ENCODE measurements around the gene MAF. TPM values are rescaled to one million over a fixed set of nuclear protein-coding genes. Genes with fewer than 3 reads are reported as not detected.

MAF gene
- total and polyA plus RNA-seq, 2 experiments from 2014 or later = 0.91 to 2.5 TPM

GRCh38 chr16:79648826-79649225 lies 48.3 kb upstream of the MAF start (continued):
- TF ChIP-seq, protein P1, sequence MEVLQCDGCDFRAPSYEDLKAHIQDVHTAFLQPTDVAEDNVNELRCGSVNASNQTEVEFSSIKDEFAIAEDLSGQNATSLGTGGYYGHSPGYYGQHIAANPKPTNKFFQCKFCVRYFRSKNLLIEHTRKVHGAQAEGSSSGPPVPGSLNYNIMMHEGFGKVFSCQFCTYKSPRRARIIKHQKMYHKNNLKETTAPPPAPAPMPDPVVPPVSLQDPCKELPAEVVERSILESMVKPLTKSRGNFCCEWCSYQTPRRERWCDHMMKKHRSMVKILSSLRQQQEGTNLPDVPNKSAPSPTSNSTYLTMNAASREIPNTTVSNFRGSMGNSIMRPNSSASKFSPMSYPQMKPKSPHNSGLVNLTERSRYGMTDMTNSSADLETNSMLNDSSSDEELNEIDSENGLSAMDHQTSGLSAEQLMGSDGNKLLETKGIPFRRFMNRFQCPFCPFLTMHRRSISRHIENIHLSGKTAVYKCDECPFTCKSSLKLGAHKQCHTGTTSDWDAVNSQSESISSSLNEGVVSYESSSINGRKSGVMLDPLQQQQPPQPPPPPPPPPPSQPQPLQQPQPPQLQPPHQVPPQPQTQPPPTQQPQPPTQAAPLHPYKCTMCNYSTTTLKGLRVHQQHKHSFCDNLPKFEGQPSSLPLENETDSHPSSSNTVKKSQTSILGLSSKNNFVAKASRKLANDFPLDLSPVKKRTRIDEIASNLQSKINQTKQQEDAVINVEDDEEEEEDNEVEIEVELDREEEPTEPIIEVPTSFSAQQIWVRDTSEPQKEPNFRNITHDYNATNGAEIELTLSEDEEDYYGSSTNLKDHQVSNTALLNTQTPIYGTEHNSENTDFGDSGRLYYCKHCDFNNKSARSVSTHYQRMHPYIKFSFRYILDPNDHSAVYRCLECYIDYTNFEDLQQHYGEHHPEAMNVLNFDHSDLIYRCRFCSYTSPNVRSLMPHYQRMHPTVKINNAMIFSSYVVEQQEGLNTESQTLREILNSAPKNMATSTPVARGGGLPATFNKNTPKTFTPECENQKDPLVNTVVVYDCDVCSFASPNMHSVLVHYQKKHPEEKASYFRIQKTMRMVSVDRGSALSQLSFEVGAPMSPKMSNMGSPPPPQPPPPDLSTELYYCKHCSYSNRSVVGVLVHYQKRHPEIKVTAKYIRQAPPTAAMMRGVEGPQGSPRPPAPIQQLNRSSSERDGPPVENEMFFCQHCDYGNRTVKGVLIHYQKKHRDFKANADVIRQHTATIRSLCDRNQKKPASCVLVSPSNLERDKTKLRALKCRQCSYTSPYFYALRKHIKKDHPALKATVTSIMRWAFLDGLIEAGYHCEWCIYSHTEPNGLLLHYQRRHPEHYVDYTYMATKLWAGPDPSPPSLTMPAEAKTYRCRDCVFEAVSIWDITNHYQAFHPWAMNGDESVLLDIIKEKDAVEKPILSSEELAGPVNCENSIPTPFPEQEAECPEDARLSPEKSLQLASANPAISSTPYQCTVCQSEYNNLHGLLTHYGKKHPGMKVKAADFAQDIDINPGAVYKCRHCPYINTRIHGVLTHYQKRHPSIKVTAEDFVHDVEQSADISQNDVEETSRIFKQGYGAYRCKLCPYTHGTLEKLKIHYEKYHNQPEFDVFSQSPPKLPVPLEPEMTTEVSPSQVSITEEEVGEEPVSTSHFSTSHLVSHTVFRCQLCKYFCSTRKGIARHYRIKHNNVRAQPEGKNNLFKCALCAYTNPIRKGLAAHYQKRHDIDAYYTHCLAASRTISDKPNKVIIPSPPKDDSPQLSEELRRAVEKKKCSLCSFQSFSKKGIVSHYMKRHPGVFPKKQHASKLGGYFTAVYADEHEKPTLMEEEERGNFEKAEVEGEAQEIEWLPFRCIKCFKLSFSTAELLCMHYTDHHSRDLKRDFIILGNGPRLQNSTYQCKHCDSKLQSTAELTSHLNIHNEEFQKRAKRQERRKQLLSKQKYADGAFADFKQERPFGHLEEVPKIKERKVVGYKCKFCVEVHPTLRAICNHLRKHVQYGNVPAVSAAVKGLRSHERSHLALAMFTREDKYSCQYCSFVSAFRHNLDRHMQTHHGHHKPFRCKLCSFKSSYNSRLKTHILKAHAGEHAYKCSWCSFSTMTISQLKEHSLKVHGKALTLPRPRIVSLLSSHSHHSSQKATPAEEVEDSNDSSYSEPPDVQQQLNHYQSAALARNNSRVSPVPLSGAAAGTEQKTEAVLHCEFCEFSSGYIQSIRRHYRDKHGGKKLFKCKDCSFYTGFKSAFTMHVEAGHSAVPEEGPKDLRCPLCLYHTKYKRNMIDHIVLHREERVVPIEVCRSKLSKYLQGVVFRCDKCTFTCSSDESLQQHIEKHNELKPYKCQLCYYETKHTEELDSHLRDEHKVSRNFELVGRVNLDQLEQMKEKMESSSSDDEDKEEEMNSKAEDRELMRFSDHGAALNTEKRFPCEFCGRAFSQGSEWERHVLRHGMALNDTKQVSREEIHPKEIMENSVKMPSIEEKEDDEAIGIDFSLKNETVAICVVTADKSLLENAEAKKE (CRISPR knock-in tag; IDR thresholded peaks at IDR 0.05) = no peak
- TF ChIP-seq POLR2AphosphoS5 (IDR thresholded peaks at IDR 0.05; ENCODE audit: low read depth) = no peak
- no peak for TF ChIP-seq CREB1 (CRISPR knock-in tag; IDR thresholded peaks at IDR 0.05; ENCODE audit: low read depth)

DNA sequence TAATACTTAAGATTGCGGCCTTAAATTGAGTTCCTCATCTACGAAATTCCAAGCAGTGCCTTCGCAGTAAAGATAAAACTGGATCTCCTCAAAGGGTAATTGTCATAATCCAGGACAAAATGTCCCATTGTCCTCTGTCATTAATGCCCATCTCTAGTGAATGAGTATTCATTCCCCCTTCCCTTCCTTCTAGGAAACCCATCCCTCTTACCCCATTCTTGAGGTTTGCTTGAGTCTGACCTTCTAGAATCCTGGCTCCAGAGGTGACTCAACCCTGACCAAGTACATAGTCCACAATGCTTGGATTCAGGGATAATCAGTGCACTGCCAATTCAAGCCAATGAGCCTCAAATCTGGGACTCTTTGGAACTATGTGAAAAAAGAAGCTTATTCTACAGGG lies 47.0 kb upstream of the MAF start:
- peaks cover 14% of the 10 kb centered on the region for H3K9me2 ChIP-seq (ENCODE audit: insufficient read depth)
- no peaks in the 10 kb centered on the region for H3K9me3 Mint-ChIP-seq
- no peaks in the 10 kb centered on the region for H3K79me2 ChIP-seq (replicated peaks; ENCODE audit: insufficient read depth)
- H3K4me3 Mint-ChIP-seq = no peak overlapping the region
- no peak overlapping the region for H3K27ac Mint-ChIP-seq
- H3F3A ChIP-seq (replicated peaks; ENCODE audit: low read depth) = no peaks in the 10 kb centered on the region
- no peaks in the 10 kb centered on the region for H4K20me1 ChIP-seq (replicated peaks; ENCODE audit: insufficient read depth)
- no peak overlapping the region for H3K4me3 ChIP-seq
- peaks cover 2% of the 10 kb centered on the region for H3K27me3 Mint-ChIP-seq (ENCODE audit: insufficient read depth, low read depth, poor library complexity)
- no peaks in the 10 kb centered on the region for H3K4me1 Mint-ChIP-seq
- no peak overlapping the region for H2AFZ ChIP-seq
- H3K36me3 ChIP-seq (ENCODE audit: insufficient read depth) = no peaks in the 10 kb centered on the region
- DNase-seq (ENCODE audit: low spot score) (no peak), ATAC-seq (no peak)
- no peaks in the 10 kb centered on the region for H3K36me3 Mint-ChIP-seq (ENCODE audit: low read depth)
- TF ChIP-seq, protein P1 (CRISPR knock-in tag; IDR thresholded peaks at IDR 0.05) = no peak
- TF ChIP-seq NANOG (IDR thresholded peaks at IDR 0.05; ENCODE audit: borderline replicate concordance) (no peak), EZH2 (IDR thresholded peaks at IDR 0.05; ENCODE audit: low read depth, unreplicated experiment) (no peak), POLR2AphosphoS5 (IDR thresholded peaks at IDR 0.05; ENCODE audit: low read depth) (no peak)
- H3K4me1 ChIP-seq (ENCODE audit: insufficient read depth) = no peaks in the 10 kb centered on the region
- no peak overlapping the region for H3K27ac ChIP-seq (ENCODE audit: low read depth)
- no peak overlapping the region for H3K4me2 ChIP-seq
- no peaks in the 10 kb centered on the region for H3K27me3 ChIP-seq (ENCODE audit: insufficient read depth)

Data from GM23338 (cell line).